Ascending aorta (tissue), 2 donors: ENCODE measurements around the gene CORIN. TPM values are rescaled to one million over a fixed set of nuclear protein-coding genes. Genes with fewer than 3 reads are reported as not detected.

ENCODE experiments used
- DNase-seq, 2 donors: peaks; one replicate each; pipeline ENCODE4 v3.0.0-alpha.2; 2019; ENCODE audit warnings: low spot score in 2 of 2
- H3K27ac ChIP-seq, 2 donors: fragments of 200-600 bp; sonication (generic); one replicate each; pipeline ENCODE4 v1.5.1; 2016 to 2017; ENCODE audit warnings: mild to moderate bottlenecking in 1 of 2
- H3K27me3 ChIP-seq: fragments of 200-600 bp; sonication (generic); one replicate; pipeline ENCODE4 v1.5.1; 2017
- H3K36me3 ChIP-seq, 2 donors: fragments of 200-600 bp; sonication (generic); one replicate each; pipeline ENCODE4 v1.5.1; 2016
- H3K4me1 ChIP-seq, 2 donors: fragments of 200-600 bp; sonication (generic); one replicate each; pipeline ENCODE4 v1.5.1; 2016 to 2017; ENCODE audit warnings: mild to moderate bottlenecking in 1 of 2
- H3K4me3 ChIP-seq, 2 donors: fragments of 200-600 bp; sonication (generic); one replicate each; pipeline ENCODE4 v1.5.1; 2016 to 2017; ENCODE audit warnings: mild to moderate bottlenecking in 1 of 2
- H3K9me3 ChIP-seq, 2 donors: fragments of 200-600 bp; sonication (generic); one replicate each; pipeline ENCODE4 v1.5.1; 2016
- intact Hi-C: fragments of 100-400 bp; cut with DNase I; formaldehyde crosslinking; loops from one replicate; pipeline ENCODE4 v1.15.1; 2023
- total RNA-seq: library from RNA; depleted of rRNA; stranded (reverse); fragments of >200 nt; gene quantifications from one replicate; pipeline ENCODE4 v1.1.0, GENCODE V29; 2016
- TF ChIP-seq, protein P1 (sequence below), 3 experiments: fragments of 200-600 bp in 2 of 3; fragments of 450-650 bp in 1 of 3; sonication (generic) in 2 of 3; IDR thresholded peaks; one replicate each; pipeline ENCODE4 v1.5.1; 2016 to 2019; ENCODE audit warnings: antibody characterized with exemption in 3 of 3, mild to moderate bottlenecking in 1 of 3, moderate library complexity in 1 of 3

The CORIN gene
- total RNA-seq, 1 donor from 2014 or later, result not detected

DNA sequence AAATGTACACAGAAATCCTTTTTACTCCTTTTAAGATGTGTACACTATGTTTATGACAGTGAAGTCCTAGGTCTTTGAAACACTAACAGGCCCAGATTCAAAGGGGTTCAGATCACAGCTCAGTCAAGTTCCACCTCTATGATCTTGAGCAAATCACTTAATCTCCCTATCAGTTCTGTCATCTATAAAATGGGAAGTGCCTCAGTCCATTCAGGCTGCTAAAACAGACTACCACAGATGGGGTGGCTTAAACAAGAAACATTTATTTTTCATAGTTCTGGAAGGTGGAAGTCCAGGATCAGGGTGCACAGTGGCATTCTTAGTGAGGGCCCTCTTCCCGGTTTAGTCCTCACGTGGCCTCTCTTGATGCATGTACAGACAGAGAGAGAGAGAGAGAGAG lies 117.1 kb downstream of the CORIN start:
- H3K4me3 ChIP-seq, result no peak overlapping the region
- H3K9me3 ChIP-seq, result no peaks in the 10 kb centered on the region
- intact Hi-C loops, result no loop called here
- TF ChIP-seq, protein P1, sequence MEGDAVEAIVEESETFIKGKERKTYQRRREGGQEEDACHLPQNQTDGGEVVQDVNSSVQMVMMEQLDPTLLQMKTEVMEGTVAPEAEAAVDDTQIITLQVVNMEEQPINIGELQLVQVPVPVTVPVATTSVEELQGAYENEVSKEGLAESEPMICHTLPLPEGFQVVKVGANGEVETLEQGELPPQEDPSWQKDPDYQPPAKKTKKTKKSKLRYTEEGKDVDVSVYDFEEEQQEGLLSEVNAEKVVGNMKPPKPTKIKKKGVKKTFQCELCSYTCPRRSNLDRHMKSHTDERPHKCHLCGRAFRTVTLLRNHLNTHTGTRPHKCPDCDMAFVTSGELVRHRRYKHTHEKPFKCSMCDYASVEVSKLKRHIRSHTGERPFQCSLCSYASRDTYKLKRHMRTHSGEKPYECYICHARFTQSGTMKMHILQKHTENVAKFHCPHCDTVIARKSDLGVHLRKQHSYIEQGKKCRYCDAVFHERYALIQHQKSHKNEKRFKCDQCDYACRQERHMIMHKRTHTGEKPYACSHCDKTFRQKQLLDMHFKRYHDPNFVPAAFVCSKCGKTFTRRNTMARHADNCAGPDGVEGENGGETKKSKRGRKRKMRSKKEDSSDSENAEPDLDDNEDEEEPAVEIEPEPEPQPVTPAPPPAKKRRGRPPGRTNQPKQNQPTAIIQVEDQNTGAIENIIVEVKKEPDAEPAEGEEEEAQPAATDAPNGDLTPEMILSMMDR (IDR thresholded peaks at IDR 0.05), result no peak
- no peak overlapping the region for H3K27ac ChIP-seq
- H3K36me3 ChIP-seq, result no peaks in the 10 kb centered on the region
- no peaks in the 10 kb centered on the region for H3K27me3 ChIP-seq
- no peak for DNase-seq
- no peaks in the 10 kb centered on the region for H3K4me1 ChIP-seq

DNA sequence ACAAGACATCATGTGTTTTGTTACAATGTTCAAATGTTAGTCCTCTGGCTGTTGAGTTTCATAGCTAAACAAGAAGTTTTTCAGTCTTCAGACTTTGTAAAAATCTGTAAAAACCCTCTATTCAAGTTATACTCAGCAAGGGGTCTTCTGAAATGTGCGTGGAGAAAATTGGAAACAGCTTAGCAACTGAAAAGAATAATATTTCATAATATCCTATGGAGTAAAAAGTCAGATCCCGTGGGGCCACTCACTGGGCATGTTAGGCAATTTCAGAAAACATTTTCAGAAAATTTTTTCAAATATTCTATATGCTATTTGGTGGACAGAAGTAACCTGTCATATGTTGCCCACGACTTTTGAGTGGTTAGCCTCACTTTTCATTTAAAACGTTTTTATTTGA lies 118.3 kb downstream of the CORIN start:
- DNase-seq, result no peak
- Histone ChIP-seq H3K4me3 (no peak overlapping the region), H3K27me3 (no peaks in the 10 kb centered on the region), H3K36me3 (no peaks in the 10 kb centered on the region), H3K9me3 (no peaks in the 10 kb centered on the region), H3K4me1 (no peaks in the 10 kb centered on the region), H3K27ac (no peak overlapping the region)
- intact Hi-C loops, result no loop called here
- TF ChIP-seq, protein P1 (IDR thresholded peaks at IDR 0.05), result no peak

DNA sequence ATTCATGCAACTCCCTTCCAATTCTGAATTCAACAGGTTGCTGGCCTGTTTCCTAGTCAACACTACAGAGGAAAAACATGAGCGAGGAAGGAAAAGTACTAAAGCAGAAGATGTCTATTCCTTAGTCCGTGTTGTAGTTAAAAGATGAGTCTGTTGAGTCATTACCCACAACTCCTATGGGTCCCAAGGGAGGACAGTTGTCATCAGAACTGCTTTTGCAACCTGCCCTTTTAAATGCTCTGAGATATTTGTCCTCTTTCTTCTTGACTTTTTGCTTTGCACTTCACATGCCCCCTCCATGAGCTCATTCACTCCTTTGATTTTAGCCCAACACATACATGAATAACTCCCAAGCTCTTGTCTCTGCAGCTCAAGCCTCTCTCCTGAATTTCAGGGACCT lies 119.2 kb downstream of the CORIN start:
- Histone ChIP-seq H3K4me3 (no peak overlapping the region), H3K4me1 (no peaks in the 10 kb centered on the region), H3K36me3 (no peaks in the 10 kb centered on the region), H3K27me3 (no peaks in the 10 kb centered on the region), H3K27ac (no peak overlapping the region), H3K9me3 (no peaks in the 10 kb centered on the region)
- TF ChIP-seq, protein P1 (IDR thresholded peaks at IDR 0.05), result no peak
- intact Hi-C loops, result no loop called here
- no peak for DNase-seq

DNA sequence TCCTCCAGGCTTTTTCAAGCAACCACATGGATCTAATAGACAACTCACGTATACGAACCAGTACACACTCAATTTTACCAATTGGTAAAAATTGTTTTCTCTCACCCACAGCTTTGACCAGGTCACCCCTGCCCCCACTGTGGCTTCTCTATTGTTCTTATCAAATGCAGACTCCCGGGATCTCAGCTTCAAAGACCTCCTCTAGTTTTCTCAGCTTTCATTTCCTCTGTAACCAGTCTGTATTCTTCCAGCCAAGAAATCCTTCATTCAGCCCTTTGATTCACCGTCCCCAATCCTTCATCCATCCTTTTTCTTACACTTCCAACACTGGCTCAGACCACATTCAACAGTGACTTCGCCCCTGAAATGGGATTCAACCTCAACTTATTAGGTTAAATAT lies 120.7 kb downstream of the CORIN start:
- Histone ChIP-seq H3K4me1 (no peaks in the 10 kb centered on the region), H3K27me3 (no peaks in the 10 kb centered on the region), H3K4me3 (no peak overlapping the region), H3K27ac (no peak overlapping the region), H3K9me3 (no peaks in the 10 kb centered on the region), H3K36me3 (no peaks in the 10 kb centered on the region)
- no peak for DNase-seq
- intact Hi-C loops, result no loop called here
- TF ChIP-seq, protein P1 (IDR thresholded peaks at IDR 0.05), result no peak

GRCh38 chr4:47715716-47716416 lies 122.0 kb downstream of the CORIN start:
- no peaks in the 10 kb centered on the region for H3K4me1 ChIP-seq
- H3K9me3 ChIP-seq, result no peaks in the 10 kb centered on the region
- intact Hi-C loops, result no loop called here
- no peak overlapping the region for H3K27ac ChIP-seq
- DNase-seq, result no peak
- TF ChIP-seq, protein P1 (IDR thresholded peaks at IDR 0.05), result no peak
- no peaks in the 10 kb centered on the region for H3K27me3 ChIP-seq
- H3K4me3 ChIP-seq, result no peak overlapping the region
- H3K36me3 ChIP-seq, result no peaks in the 10 kb centered on the region

- DNase-seq, result no peak
- H3K9me3 ChIP-seq, result no peaks in the 10 kb centered on the region
- no peak overlapping the region for H3K27ac ChIP-seq
- H3K36me3 ChIP-seq, result no peaks in the 10 kb centered on the region
- intact Hi-C loops, result no loop called here
- H3K27me3 ChIP-seq, result no peaks in the 10 kb centered on the region
- TF ChIP-seq, protein P1 (IDR thresholded peaks at IDR 0.05), result no peak
- H3K4me3 ChIP-seq, result no peak overlapping the region
- no peaks in the 10 kb centered on the region for H3K4me1 ChIP-seq
Measured at GRCh38 chr4:47714269-47714668, 123.6 kb downstream of the CORIN start.
